HG02588 (cell line): ENCODE results near the gene FRMD3.

Experiments used
- ATAC-seq: cut with Tn5 transposase; IDR thresholded peaks from one replicate; pipeline ENCODE4 v1.9.1; 2021; ENCODE audit warnings: mild to moderate bottlenecking, moderate library complexity; ENCODE audit not compliant: unreplicated experiment

The FRMD3 gene

GRCh38 chr9:83245979-83246659, 292.1 kb downstream of the FRMD3 start:
- ATAC-seq = no peak

DNA sequence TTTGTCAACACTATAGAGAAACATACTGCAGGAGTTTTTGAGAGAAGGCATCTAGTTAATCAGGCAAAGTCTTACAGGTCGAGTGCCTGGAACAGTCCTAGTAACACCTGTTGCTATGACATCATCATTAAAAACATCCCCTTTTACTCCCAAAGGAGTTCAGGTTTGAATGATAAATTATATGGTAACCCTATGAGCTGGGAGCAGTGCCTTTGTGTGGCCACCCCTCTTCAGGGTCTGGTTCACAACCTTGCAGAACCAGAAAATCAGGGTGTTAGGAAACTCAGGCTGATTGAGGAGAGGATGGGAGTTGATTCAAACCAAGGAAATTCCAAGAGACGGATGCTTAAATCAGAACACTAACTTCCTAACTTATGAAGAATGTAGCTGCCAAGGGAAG, 296.1 kb downstream of the FRMD3 start:
- ATAC-seq = no peak

DNA sequence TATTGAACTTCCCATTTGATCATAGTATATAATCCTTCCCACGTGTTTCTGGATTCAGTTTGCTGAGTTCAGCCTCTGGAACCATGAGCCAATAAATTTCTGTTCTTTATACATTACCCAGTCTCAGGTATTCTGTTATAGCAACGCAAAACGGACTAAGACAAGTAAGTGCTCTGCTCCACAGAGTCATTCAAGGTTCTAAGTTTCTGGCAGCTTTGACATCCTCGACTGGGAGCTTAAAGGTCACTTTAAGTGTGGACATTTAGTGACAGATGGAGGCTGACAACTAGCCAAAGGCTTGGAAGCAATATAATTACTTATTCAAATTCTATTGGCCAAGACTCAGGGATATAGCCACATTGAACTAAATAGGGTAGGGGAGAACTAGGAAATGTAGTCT, 297.5 kb downstream of the FRMD3 start:
- ATAC-seq = no peak

GRCh38 chr9:83239747-83240146, 298.5 kb downstream of the FRMD3 start:
- ATAC-seq = no peak

GRCh38 chr9:83238871-83239640, 299.1 kb downstream of the FRMD3 start:
- no peak for ATAC-seq

DNA sequence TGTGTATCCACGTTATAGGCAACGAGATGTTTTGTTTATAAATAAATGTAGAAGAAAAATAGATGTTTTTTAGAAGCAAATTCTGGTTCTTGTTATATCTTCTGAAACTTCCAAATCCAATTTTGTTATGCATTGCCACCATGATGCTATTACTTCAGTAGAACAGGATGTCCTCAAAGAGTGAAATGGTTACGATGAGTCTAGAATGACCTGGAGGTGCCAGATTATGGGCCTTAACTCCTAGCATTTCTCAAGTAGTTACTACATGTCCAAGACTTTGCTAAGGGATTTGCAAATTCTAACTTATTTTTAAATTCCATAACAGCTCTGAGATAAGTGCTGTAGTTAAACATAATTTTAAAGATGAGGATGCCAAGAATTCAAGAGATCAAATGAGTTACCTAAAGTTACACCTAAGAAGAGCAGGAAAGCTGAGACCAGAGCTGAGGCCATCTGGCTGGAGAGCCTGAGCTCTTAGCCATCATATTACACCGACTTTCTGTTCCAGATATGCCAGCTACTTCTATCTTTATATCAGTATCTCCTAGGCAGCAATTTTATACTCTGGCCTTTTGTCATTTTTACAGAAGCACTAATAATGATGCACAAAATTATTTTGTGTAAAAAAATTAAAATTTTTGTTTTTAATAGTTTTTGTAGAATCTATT, 302.0 kb downstream of the FRMD3 start:
- ATAC-seq = no peak

DNA sequence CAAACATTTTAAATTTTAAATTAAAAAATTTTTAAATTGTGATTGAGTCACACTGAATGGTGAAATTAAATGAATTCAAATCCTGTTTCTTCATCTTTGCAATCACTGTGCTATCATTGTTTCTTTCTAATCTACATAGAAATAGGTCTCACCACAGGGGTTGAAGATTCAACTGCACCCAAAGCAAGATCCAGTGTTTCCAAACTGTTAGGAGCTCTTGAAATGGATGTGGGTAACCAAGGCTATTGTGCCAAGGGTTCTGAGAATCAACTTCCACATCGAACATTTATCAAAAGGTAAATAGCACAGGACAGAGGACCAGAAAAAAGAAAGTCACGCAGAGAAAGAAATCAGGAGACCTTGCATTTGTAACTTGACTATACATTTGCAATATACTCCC, 302.7 kb downstream of the FRMD3 start:
- ATAC-seq = no peak

- no peak for ATAC-seq
Observed at GRCh38 chr9:83234541-83234940, 303.7 kb downstream of the FRMD3 start.

GRCh38 chr9:83233647-83234046, 304.6 kb downstream of the FRMD3 start:
- ATAC-seq = no peak

GRCh38 chr9:83231039-83231438, 307.2 kb downstream of the FRMD3 start:
- no peak for ATAC-seq

DNA sequence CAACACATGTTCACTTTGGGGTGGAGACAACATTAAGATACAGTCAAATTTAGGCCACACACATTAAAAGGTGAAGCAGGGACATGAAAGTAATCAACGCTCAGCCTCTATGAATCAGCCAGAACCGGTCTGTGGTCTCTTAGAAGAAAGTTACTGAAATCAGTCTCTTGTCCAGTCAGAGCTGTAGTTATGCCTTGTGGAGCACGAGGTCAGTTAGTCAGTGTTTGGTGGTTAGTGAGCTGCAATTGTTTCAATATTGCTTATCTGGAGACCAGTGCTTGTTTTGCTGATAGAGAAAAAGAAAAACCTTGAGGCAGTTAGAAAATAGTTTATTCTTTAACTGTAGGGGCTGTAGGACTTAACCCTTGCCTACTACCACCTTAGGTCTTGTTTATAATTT, 317.5 kb downstream of the FRMD3 start:
- ATAC-seq = peak; percentile 97

GRCh38 chr9:83219924-83220438, 318.2 kb downstream of the FRMD3 start:
- no peak for ATAC-seq

- ATAC-seq = no peak
Observed at GRCh38 chr9:83219154-83219923, 318.9 kb downstream of the FRMD3 start.

GRCh38 chr9:83218411-83219090, 319.6 kb downstream of the FRMD3 start:
- no peak for ATAC-seq

DNA sequence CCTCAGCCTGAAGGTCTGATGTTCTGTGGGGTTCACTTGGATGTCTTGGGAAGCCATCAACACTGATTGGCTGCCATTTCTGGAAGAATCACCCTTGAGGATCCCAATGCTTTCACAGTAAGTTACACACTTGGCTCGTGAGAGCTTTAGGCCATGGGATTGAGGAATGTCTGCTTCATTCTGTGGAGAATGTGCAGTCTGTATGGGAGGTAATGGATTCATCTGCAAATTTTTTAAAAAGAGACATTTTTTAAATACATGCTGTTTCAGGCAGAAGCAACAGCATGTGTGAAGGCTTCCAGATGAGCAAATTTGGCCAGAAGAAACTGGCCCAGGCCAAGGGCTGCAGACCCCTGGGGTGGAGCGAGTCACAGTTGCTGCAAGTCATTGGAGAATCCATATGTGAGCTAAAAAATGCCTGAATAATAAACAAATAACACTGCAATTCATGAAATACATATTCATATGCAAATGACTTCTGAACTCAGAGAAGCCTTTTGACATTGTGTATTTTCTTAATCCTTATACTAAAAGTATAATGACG, 328.9 kb downstream of the FRMD3 start:
- no peak for ATAC-seq

- no peak for ATAC-seq
Observed at GRCh38 chr9:83208065-83208850, 329.9 kb downstream of the FRMD3 start.

GRCh38 chr9:83204047-83204446, 334.2 kb downstream of the FRMD3 start:
- ATAC-seq = no peak

- no peak for ATAC-seq
Observed at GRCh38 chr9:83200531-83200930, 337.7 kb downstream of the FRMD3 start.

GRCh38 chr9:83199832-83200231, 338.4 kb downstream of the FRMD3 start:
- no peak for ATAC-seq
